ENCODE results near the gene LRMDA. TPM values are rescaled to one million over a fixed set of nuclear protein-coding genes. Genes with fewer than 3 reads are reported as not detected.

LRMDA gene
- total and polyA plus RNA-seq, 2 donors (not counting 1 experiment from before 2014, with no cell fraction given), result 0.12 TPM; not detected in 1

GRCh38 chr10:75632805-75633462 lies 201.5 kb downstream of the LRMDA start:
- Histone ChIP-seq H4K20me1 (ENCODE audit: control insufficient read depth, insufficient read depth, low read length, poor library complexity, severe bottlenecking) (no peaks in the 10 kb centered on the region), H3K79me2 (ENCODE audit: control insufficient read depth, insufficient read depth, low read length) (no peaks in the 10 kb centered on the region), H3K27ac (ENCODE audit: low read length in 2 of 2) (no peak overlapping the region), H3K27me3 (replicated peaks in 1 of 4; ENCODE audit: control extremely low read depth in 1 of 4, control insufficient read depth in 3 of 4, insufficient read depth in 4 of 4, low read length in 3 of 4) (no peaks in the 10 kb centered on the region), H2AFZ (ENCODE audit: insufficient read depth, low read depth, low read length, poor library complexity, severe bottlenecking) (no peak overlapping the region), H3K4me3 (ENCODE audit: control extremely low read depth in 1 of 5, extremely low read depth in 1 of 5, insufficient read depth in 1 of 5, low read depth in 2 of 5, low read length in 4 of 5) (no peak overlapping the region), H3K4me1 (ENCODE audit: control insufficient read depth in 2 of 2, insufficient read depth in 2 of 2, low read length in 2 of 2) (no peaks in the 10 kb centered on the region), H3K9me3 (ENCODE audit: control extremely low read depth in 1 of 3, control insufficient read depth in 2 of 3, insufficient read depth in 1 of 3, low read length in 2 of 3) (no peaks in the 10 kb centered on the region), H3K4me2 (replicated peaks; ENCODE audit: low read depth, low read length, poor library complexity, severe bottlenecking) (no peak overlapping the region), H3K9ac (ENCODE audit: low read length) (no peak overlapping the region), H3K36me3 (replicated peaks in 1 of 2; ENCODE audit: control extremely low read depth in 1 of 2, control insufficient read depth in 1 of 2, extremely low read depth in 1 of 2, insufficient read depth in 2 of 2, low read length in 1 of 2) (no peaks in the 10 kb centered on the region)
- intact Hi-C loops (cut with micrococcal nuclease), result no loop called here
- WGBS (ENCODE audit: insufficient coverage), result 51% methylated on average over 4 of the region's 8 CpGs
- DNase-seq (no peak), ATAC-seq (ENCODE audit: low read depth) (no peak)
- Mint-ChIP-seq H3K27me3 (peaks cover 13% of the 10 kb centered on the region), H3K4me3 (no peak overlapping the region), H3K4me1 (no peaks in the 10 kb centered on the region), H3K9me3 (ENCODE audit: insufficient read depth) (no peaks in the 10 kb centered on the region), H3K27ac (no peak overlapping the region)
- TF ChIP-seq, protein P1, sequence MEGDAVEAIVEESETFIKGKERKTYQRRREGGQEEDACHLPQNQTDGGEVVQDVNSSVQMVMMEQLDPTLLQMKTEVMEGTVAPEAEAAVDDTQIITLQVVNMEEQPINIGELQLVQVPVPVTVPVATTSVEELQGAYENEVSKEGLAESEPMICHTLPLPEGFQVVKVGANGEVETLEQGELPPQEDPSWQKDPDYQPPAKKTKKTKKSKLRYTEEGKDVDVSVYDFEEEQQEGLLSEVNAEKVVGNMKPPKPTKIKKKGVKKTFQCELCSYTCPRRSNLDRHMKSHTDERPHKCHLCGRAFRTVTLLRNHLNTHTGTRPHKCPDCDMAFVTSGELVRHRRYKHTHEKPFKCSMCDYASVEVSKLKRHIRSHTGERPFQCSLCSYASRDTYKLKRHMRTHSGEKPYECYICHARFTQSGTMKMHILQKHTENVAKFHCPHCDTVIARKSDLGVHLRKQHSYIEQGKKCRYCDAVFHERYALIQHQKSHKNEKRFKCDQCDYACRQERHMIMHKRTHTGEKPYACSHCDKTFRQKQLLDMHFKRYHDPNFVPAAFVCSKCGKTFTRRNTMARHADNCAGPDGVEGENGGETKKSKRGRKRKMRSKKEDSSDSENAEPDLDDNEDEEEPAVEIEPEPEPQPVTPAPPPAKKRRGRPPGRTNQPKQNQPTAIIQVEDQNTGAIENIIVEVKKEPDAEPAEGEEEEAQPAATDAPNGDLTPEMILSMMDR (IDR thresholded peaks at IDR 0.05), result no peak
- no peak for TF ChIP-seq EZH2 (IDR thresholded peaks at IDR 0.05; ENCODE audit: borderline replicate concordance, insufficient read depth, low read depth, low read length, poor library complexity, severe bottlenecking)
- CTCF ChIA-PET, result no interaction called here
- POLR2A ChIA-PET, result no interaction called here

DNA sequence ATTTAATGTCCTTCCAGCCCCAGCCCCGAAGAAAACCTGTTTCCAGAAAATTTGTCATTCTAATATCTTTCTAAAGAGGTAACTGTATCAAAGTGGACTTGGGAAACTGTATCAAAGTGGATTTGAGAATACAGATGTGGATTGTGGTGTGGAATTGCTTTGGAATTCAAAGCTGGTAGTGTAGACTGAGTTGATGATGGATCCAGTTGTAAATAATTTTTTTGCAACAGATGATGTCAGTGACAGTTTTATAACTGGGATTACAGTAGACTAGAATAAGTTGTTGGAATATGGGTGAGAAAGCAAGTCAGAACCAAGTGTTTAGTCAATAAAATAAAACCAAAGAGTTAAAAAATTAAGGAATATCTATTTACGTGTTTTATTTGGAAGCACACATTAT lies 202.1 kb downstream of the LRMDA start:
- Histone ChIP-seq H2AFZ (ENCODE audit: insufficient read depth, low read depth, low read length, poor library complexity, severe bottlenecking) (no peak overlapping the region), H3K9ac (ENCODE audit: low read length) (no peak overlapping the region), H3K79me2 (ENCODE audit: control insufficient read depth, insufficient read depth, low read length) (no peaks in the 10 kb centered on the region), H3K9me3 (ENCODE audit: control extremely low read depth in 1 of 3, control insufficient read depth in 2 of 3, insufficient read depth in 1 of 3, low read length in 2 of 3) (no peaks in the 10 kb centered on the region), H3K4me1 (ENCODE audit: control insufficient read depth in 2 of 2, insufficient read depth in 2 of 2, low read length in 2 of 2) (no peaks in the 10 kb centered on the region), H3K27me3 (replicated peaks in 1 of 4; ENCODE audit: control extremely low read depth in 1 of 4, control insufficient read depth in 3 of 4, insufficient read depth in 4 of 4, low read length in 3 of 4) (no peaks in the 10 kb centered on the region), H3K36me3 (replicated peaks in 1 of 2; ENCODE audit: control extremely low read depth in 1 of 2, control insufficient read depth in 1 of 2, extremely low read depth in 1 of 2, insufficient read depth in 2 of 2, low read length in 1 of 2) (no peaks in the 10 kb centered on the region), H3K4me3 (ENCODE audit: control extremely low read depth in 1 of 5, extremely low read depth in 1 of 5, insufficient read depth in 1 of 5, low read depth in 2 of 5, low read length in 4 of 5) (no peak overlapping the region), H3K27ac (ENCODE audit: low read length in 2 of 2) (no peak overlapping the region), H4K20me1 (ENCODE audit: control insufficient read depth, insufficient read depth, low read length, poor library complexity, severe bottlenecking) (no peaks in the 10 kb centered on the region), H3K4me2 (replicated peaks; ENCODE audit: low read depth, low read length, poor library complexity, severe bottlenecking) (no peak overlapping the region)
- no peak for TF ChIP-seq EZH2 (IDR thresholded peaks at IDR 0.05; ENCODE audit: borderline replicate concordance, insufficient read depth, low read depth, low read length, poor library complexity, severe bottlenecking)
- TF ChIP-seq, protein P1 (IDR thresholded peaks at IDR 0.05), result no peak
- intact Hi-C loops (cut with micrococcal nuclease), result no loop called here
- Mint-ChIP-seq H3K27ac (no peak overlapping the region), H3K9me3 (ENCODE audit: insufficient read depth) (no peaks in the 10 kb centered on the region), H3K4me3 (no peak overlapping the region), H3K27me3 (peaks cover 13% of the 10 kb centered on the region), H3K4me1 (no peaks in the 10 kb centered on the region)
- ChIA-PET POLR2A (no interaction called here), CTCF (no interaction called here)
- ATAC-seq (ENCODE audit: low read depth), result no peak
- no CpG with 5 or more reads among the region's 2 CpGs for WGBS (ENCODE audit: insufficient coverage)
- no peak for DNase-seq
